GM18951 (cell line): ENCODE measurements around the gene MYPN.

Experiments
- POLR2A ChIP-seq: IDR thresholded peaks from 4 replicates; pipeline ENCODE4 v1.6.1; 2011; ENCODE audit warnings: mild to moderate bottlenecking; ENCODE audit not compliant: insufficient read length, insufficient read depth; ENCODE audit errors: extremely low read depth
- in situ Hi-C: fragments of 300-500 bp; cut with MboI; formaldehyde crosslinking; loops from one replicate; pipeline ENCODE4 v1.12.0; 2022; ENCODE audit warnings: low sequenced_read_pairs, mixed read lengths, inconsistent platforms; ENCODE audit not compliant: unreplicated experiment

MYPN gene

DNA sequence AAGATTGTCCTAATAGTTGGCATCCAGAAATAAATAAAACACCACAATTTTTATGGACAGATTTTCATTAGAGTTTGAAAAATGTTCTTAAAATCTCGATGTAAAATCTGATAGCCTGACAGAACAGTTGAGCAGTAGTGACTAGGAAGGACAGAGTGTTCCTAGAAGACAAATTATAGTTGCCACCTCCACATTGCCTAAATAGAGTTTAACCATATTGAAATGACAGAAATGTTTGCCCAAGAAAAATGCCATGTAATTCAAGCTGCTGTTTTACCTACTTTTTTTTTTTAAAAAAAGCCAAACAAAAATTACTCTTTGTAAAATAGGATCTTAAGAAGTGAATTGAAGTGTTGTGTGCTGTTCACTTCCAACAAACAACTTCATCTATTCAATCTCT is 25.3 kb upstream of the MYPN start:
- in situ Hi-C loops, result no loop called here
- TF ChIP-seq POLR2A, result no peak

DNA sequence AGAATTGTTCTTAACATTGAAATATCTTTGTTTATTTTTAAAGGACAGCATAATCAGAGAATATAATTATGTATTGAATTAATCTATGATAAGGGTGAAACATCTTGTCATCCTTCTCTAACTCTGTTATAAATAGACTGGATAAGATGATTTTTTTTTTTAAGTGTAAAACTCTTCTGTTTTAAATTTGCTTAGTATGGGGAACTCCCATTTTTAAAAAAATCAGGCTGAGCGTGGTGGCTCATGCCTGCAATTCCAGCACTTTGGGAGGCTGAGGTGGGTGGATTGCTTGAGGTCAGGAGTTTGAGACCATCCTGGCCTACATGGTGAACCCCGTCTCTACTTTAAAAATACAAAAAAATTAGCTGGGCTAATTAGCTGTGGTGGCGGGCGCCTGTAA is 24.8 kb upstream of the MYPN start:
- in situ Hi-C loops, result no loop called here

DNA sequence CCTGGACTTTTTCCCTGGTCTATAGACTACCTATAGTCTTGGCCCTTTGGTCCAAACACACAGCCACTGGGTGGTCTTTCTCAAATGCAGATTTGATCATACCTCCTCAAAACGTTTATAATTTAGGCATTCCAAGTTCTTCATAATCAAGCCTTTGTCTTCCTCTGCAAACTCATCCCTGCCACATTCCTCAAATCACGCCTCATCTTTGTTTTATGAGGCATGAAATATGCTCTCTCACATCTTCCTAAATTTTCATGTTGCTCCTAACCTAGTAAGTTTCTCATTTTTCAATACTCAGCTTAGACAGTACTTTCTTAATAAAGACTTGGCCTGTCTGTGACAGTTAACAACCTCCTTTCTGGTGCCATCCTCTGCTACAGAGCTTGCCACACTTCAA is 23.3 kb upstream of the MYPN start:
- in situ Hi-C loops, result no loop called here
- no peak for TF ChIP-seq POLR2A

More for the DNA sequence above, 24.8 kb upstream of the MYPN start:
- no peak for TF ChIP-seq POLR2A

DNA sequence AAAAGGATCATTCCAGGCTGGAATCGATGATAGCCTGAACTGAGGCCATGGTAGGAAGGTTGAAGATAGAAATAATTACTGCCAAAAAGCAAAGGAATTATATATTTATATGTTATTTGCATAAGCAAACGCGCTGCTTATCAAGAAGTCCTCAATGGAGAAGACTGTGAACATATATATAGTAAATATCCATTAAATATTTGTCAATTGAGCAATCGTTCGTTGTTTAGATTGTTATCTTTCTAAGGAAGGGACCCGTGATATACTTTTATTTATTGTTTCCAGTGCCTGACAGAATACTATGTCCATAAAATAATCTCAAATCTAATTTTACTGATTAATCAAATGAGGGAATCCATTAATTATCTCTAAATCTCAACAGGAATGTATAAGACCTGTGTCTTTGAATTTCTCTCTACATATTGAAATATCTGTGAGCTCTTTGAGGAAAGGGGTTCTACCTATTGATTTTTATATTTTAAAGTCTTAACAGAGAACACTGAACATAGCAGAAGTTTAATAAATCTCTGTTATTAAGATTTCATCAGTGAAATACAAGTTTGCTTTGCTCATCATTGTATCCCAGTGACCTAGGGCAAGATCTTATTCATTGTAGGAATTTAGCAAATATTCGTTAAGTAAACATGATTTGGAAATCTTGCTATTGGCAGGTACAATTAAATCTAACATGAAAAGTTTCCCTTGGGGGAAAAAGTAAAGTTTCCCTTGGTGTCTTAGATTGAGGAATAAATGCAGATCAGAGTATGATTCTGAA is 22.2 kb upstream of the MYPN start:
- in situ Hi-C loops, result no loop called here
- TF ChIP-seq POLR2A, result no peak

DNA sequence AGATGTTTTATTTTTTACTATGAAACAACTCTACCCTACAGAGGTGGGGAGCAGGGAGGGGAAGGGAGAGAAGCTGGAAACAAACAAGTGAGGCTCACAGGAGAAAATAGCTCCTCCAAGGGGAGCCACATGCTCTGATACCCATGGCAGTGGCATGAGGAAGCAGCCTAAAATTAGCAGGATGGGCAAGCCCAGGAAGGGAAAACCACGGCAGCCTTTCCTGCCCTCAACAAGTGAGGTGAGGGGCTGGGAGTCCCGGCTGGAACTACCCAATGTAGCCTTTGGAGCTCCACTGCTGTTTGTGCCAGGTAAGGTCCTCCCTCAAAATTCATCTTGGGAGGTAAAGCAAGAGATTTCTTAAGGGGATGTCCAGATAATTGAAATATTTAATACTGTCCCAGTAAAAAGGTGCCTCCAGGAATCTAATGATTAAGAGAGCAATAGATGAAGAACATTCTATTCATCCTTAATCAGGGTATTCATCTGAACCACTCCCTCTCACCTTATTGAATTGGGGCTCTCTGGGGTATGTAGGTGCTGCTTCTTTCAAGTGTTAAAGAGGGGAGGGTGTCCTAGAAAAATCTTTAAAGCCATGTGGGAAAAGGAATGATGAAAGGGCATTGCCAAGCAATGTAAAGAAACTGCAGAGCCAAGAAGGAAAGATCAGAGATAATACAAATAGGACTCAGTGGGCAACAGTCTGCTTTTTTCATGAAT is 21.4 kb upstream of the MYPN start:
- in situ Hi-C loops, result no loop called here
- TF ChIP-seq POLR2A, result no peak

DNA sequence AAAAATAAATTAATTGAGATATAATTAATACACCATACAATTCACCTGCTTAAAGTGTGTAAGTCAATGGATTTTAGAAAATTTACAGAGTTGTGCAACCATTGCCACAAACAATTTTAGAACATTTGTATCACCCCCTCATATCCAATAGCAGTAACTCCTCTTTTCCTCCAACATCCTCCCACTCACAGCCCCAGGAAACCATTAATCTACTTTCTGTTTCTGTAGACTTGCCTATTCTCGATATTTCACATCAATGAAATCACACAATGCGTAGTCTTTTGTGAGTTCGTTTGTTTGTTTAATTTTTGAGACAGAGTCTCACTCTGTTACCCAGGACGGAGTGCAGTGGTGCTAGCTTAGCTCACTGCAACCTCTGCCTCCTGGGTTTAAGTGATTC is 20.5 kb upstream of the MYPN start:
- in situ Hi-C loops, result no loop called here

DNA sequence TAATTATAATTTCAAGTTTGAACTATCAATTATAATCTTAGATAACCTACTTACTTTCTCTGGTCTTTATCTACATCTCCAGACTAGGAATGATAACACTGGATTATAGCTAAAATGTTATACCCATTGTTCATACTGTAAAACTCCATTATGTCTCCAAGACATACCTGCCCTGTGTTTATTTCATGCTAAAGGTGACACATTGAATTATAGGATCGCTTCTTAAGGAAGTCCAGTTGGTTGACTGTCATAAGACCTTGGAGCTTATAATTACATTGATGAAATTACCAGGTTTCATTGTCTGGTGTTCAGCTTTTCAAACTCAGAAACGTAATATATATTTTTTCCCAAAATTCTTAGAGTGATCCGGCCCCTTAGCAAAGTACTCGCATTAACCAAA is 18.7 kb upstream of the MYPN start:
- no peak for TF ChIP-seq POLR2A
- in situ Hi-C loops, result no loop called here

More for the DNA sequence above, 20.5 kb upstream of the MYPN start:
- no peak for TF ChIP-seq POLR2A

DNA sequence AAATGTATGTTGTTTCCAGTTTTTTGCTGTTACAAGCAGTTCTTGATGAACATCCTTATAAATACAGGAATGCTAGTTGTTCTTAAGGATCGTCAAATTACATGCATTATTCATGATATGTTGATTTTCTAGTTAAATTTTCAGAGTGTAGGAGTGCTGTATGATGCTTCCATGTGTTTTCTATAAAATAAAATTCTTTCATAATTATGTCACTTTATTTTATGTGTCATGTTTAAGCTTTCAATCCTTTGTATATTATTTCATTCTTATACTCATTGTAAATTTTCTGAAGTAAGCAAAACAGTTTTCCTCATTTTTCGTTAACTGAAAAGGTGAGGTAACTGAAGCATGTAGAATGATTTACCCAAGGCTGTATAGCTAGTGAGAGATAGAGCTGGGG is 16.8 kb upstream of the MYPN start:
- in situ Hi-C loops, result no loop called here
- no peak for TF ChIP-seq POLR2A

DNA sequence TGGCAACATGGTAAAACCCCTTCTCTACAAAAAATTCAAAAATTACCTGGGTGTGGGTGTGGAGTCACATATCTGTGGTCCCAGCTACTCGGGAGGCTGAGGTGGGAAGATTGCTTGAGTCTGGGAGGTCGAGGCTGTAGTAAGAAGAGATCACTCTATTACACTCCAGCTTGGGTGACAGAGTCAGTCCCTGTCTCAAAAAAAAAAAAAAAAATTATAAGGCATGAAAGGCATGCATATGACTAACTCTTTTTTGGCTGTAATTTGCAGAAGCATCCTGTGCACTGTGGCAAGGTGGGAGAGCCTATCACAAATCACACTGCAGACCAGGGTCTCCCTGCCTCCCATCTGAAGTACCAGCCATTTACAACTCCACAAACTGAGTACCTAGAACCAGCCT is 14.1 kb upstream of the MYPN start:
- no peak for TF ChIP-seq POLR2A
- in situ Hi-C loops, result no loop called here

DNA sequence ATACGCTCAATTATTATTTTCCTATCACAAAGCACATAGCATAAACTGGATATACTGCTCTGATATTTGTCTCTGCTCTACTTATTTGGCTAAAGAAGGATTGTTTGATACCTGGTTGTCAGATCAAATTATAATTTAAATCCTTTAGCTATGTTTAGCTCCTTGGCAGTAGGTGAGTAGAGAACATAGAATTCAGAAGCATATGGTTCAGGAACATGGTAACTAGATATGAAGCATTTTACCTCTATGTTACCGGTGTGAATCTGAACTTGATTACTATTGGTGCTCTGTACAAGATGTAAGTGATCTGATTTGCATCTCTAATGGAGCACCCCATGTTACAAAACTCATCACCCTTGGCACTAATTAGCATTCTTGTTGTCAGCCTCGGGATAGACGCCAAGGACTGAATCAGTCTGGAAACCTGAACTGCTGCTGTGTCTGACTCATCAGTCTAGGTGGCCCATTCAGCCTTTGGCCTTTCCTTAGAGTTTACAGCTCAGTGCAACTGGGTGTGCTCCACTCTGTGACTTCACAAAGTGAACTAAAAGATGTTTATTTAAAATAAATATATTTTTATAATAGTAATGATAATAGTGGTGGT is 12.3 kb upstream of the MYPN start:
- in situ Hi-C loops, result no loop called here

DNA sequence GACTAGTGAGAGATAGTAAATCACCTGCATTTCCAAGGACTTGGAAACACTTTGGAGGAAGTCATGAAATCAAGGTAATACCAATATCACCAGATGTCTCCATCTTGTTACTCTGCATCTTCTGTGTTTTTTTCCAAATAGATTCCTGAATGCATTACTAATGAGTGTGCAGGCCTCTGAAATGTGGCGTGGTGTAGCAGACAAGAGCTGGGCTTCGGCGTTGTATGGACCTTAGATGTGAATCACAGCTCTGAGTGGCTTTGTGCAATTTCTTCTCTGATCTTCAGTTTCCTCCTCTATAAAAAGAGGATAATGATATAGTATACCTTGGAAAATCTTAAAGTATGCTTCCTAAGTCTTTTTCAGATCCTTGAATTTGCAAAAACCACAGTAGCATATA is 9.6 kb upstream of the MYPN start:
- TF ChIP-seq POLR2A, result no peak
- in situ Hi-C loops, result no loop called here

More for the DNA sequence above, 12.3 kb upstream of the MYPN start:
- no peak for TF ChIP-seq POLR2A

DNA sequence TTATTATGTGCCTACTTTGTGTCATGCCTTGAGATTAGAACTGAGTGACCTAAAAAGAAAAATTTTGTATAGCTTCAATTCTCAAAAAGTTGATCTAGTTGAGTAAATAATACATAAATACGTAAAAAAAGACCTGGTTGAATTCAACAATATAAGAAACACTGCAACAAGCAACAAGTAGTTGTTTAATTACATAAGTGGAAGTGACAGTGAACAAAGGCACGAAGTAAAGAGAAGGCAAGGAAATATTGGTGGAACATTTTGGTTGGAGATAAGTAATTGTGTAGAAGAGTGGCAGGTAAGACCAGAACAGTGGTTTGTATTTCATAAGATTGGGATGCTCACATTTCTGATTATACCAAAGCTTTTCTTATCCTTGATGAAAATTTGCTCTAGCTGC is 8.2 kb upstream of the MYPN start:
- TF ChIP-seq POLR2A, result no peak
- in situ Hi-C loops, result no loop called here

DNA sequence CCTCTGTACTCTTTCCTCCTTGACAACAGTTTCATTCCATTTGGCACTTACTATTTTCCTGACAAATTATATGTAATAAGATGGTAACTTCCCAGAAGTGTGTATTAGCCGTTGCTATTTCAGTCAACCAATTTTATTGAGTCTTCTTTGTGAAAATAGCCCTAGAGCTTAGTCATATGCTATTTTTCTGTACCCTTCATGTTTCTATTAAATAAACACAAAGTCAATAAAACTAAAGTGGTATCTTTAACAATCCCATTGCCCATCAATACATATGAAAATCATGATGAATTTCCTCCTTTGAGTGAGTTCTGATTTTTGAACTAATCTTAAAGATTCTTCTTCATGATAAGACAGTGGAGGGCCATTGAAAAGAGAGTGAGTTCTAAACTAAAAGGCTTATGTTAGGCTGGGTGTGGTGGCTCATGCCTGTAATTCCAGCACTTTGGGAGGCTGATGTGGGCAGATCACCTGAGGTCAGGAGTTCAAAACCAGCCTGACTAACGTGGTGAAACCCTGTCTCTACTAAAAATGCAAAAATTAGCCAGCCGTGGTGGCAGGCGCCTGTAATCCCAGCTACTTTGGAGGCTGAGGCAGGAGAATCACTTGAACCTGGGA is 5.9 kb upstream of the MYPN start:
- in situ Hi-C loops, result no loop called here
- no peak for TF ChIP-seq POLR2A
